ENCODE results near the gene MTMR6.
"Not testable (repeated sequence)": the region's sequence is repeated elsewhere in the genome, so short reads cannot be mapped to it uniquely, and the experiment has no call there.

The MTMR6 gene

GRCh38 chr13:25286969-25287961 is at the start of gene MTMR6:
TSS of gene MTMR6 (minus strand) at chr13:25287488. CDS start at chr13:25287247, 241 bp downstream.
- peak; percentile 95 for DNase-seq (ENCODE audit: low spot score)

- no peak for DNase-seq (ENCODE audit: low spot score)
Measured at GRCh38 chr13:25335856-25336255, 48.6 kb upstream of the MTMR6 start.

- DNase-seq (ENCODE audit: low spot score), result no peak
Measured at GRCh38 chr13:25330541-25330940, 43.3 kb upstream of the MTMR6 start.

GRCh38 chr13:25329706-25330105 is 42.4 kb upstream of the MTMR6 start:
- DNase-seq (ENCODE audit: low spot score), result no peak

GRCh38 chr13:25324100-25324499 is 36.8 kb upstream of the MTMR6 start:
- no peak for DNase-seq (ENCODE audit: low spot score)

- peak; percentile 24 for DNase-seq (ENCODE audit: low spot score)
Measured at GRCh38 chr13:25319771-25320170, 32.5 kb upstream of the MTMR6 start.

GRCh38 chr13:25318946-25319345 is 31.7 kb upstream of the MTMR6 start:
- DNase-seq (ENCODE audit: low spot score), result not testable (repeated sequence)

- no peak for DNase-seq (ENCODE audit: low spot score)
Measured at GRCh38 chr13:25310891-25311290, 23.6 kb upstream of the MTMR6 start.

- DNase-seq (ENCODE audit: low spot score), result no peak
Measured at GRCh38 chr13:25306671-25307464, 19.6 kb upstream of the MTMR6 start.

- no peak for DNase-seq (ENCODE audit: low spot score)
Measured at GRCh38 chr13:25302121-25302520, 14.8 kb upstream of the MTMR6 start.

- peak; percentile 93 for DNase-seq (ENCODE audit: low spot score)
Measured at GRCh38 chr13:25301347-25302113, 14.2 kb upstream of the MTMR6 start, which contains the start of gene NUP58. TSS of gene NUP58 (plus strand) at chr13:25301625. CDS start at chr13:25301774, 149 bp downstream.

GRCh38 chr13:25300861-25301346 is 13.6 kb upstream of the MTMR6 start:
- peak; percentile 40 for DNase-seq (ENCODE audit: low spot score)

GRCh38 chr13:25295701-25296100 is 8.4 kb upstream of the MTMR6 start:
- peak; percentile 54 for DNase-seq (ENCODE audit: low spot score)

- DNase-seq (ENCODE audit: low spot score), result no peak
Measured at GRCh38 chr13:25295228-25295627, 7.9 kb upstream of the MTMR6 start.

- peak; percentile 63 for DNase-seq (ENCODE audit: low spot score)
Measured at GRCh38 chr13:25292301-25292700, 5.0 kb upstream of the MTMR6 start.

GRCh38 chr13:25291691-25292090 is 4.4 kb upstream of the MTMR6 start:
- DNase-seq (ENCODE audit: low spot score), result no peak

- no peak for DNase-seq (ENCODE audit: low spot score)
Measured at GRCh38 chr13:25288966-25289365, 1.7 kb upstream of the MTMR6 start.

GRCh38 chr13:25286308-25286968 is 850 bp downstream of the MTMR6 start:
- peak; percentile 41 for DNase-seq (ENCODE audit: low spot score)

GRCh38 chr13:25281935-25282332 is 5.4 kb downstream of the MTMR6 start:
- no peak for DNase-seq (ENCODE audit: low spot score)

GRCh38 chr13:25281193-25281934 is 5.9 kb downstream of the MTMR6 start:
- DNase-seq (ENCODE audit: low spot score), result no peak

Measured in D341Med (cell line).